Pons (tissue), 1 donor: ENCODE data around the gene CSNK1D.

Experiments
- DNase-seq: peaks from one replicate; pipeline ENCODE4 v3.0.0-alpha.2; 2016; ENCODE audit warnings: low spot score

Gene CSNK1D

DNA sequence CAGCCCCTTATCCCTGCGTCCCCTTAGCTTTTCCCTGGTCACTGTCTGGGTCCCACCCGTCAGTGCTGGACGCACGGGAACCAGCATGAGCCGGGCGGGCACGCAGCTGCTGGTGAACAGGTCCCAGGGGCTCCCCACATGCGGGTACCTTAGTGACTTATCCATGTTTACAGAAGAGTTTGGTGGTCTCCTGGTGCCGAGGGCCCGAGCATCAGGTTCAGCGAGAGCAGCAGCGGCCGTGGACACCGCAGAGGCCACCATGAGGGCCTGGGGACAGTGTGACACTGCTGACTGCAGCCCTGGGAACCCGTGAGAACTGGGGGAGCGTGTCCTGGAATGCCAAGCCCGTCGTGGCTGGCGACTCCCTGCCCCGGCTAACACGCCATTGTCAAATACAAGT, 37.4 kb upstream of the CSNK1D start:
- no peak for DNase-seq

- no peak for DNase-seq
Observed at GRCh38 chr17:82309656-82310570, 36.4 kb upstream of the CSNK1D start.

DNA sequence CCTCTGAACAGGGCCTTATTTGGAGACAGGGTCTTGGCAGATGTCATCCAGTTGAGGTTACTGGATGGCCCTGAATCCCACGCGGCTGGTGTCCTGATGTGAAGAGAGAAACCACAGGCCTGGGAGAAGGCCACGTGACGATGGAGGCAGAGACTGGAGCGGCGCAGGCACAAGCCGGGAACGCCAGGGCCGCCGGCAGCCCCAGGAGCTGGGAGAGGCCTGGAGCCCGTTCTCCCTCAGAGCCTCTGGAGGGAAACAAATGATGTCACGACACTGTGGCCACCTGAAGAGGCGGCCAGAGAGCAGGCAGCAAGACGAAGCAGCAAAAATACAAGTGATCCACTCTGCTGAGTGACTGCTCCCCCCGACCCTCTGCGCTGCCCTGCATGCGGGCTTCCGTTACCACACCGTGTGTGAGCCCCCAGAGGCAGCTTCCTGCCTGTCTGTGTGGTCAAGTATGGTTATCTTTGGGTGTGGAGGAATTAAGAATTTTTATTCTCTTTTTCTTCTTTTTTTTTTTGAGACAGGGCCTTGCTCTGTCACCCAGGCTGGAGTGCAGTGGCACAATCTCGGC, 32.3 kb upstream of the CSNK1D start:
- no peak for DNase-seq

DNA sequence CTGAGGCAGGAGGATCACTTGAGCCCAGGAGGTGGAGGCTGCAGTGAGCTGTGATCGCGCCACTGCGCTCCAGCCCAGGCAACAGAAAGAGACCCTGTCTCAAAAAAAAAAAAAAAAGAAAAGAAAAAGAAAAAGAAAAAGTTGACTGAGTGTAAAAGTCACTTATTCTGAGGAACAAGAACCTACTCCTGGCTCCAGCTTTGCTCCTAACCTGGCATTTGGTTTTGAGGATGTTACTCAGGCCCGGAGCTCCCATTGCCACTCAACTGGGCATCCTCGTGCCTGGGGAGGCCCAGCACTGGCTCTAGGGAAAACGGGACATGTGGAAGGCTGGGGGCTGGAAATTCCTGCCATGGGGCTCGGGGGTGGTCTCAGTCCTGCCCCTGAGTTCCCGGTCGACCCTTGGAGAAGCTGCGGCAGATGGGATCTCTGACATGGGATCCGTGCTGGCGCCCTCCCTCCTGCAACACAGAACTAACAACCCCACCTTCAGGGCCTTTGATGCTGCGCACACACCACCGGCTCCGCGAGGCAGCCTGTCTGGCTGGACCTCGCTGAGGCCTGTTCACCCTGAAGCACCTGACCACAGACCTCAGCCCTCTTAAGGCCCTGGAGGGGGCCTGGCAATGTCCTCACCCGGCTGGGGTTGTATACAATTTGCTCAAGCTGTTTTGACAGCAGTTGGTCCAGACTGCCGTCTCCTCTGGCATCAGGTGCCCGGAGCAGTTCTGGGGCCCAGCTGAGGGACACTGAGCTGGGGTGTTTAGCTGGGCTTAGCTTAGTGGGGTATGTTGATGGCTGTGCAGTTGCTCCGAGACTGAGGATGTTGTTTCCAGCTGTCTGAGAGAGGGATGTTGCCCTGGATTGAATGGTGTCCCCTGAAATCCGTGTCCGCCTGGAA, 31.6 kb upstream of the CSNK1D start:
- DNase-seq = no peak

DNA sequence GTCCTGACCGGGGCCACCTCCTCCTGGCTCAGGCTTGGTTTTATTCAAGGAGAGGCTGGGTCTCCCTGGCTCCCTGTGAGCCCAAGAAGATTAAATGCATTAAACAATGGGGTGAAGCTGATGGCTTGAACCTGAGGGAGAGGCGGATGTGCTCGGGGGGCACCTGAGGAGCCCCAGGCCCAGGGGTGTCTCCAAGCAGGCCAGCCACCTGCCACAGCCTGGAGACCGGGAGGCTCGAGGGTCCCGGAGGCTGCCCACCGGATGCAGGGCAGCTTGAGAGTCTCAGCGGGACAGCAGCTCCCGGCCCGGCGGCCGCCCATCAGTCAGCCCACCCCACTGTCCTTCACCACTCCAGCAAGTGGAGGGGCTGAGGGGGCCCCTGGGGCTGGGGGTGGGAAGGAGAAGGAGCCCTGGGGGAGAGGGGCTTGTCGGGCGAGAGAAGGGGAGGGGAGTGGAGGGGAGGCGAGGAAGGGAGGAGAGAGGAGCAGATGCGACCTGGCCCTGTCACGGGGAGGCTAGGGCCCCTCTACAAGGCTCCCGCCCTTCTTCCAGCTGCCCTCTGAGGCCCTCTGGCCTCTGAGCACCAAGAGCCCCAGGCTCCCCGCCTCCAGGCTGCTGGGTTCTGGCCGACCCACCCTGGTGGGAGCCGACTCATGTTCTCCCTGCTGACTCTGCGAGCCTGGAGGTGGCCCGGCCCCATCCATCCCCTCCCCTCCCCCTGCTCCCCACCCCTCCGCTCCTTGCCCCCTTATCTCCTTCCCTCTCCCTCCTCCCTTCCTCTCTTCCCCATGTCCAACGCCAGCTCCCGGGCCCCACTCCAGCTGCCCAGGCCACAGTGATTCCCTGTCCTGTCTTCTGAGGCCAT, 30.7 kb upstream of the CSNK1D start:
- DNase-seq = no peak

- DNase-seq = no peak
Observed at GRCh38 chr17:82302991-82303943, 29.8 kb upstream of the CSNK1D start.

GRCh38 chr17:82302568-82302963, 29.1 kb upstream of the CSNK1D start:
- no peak for DNase-seq

GRCh38 chr17:82301916-82302567, 28.5 kb upstream of the CSNK1D start:
- no peak for DNase-seq

GRCh38 chr17:82301300-82301915, 27.9 kb upstream of the CSNK1D start:
- DNase-seq = no peak

GRCh38 chr17:82300707-82301270, 27.3 kb upstream of the CSNK1D start:
- no peak for DNase-seq

DNA sequence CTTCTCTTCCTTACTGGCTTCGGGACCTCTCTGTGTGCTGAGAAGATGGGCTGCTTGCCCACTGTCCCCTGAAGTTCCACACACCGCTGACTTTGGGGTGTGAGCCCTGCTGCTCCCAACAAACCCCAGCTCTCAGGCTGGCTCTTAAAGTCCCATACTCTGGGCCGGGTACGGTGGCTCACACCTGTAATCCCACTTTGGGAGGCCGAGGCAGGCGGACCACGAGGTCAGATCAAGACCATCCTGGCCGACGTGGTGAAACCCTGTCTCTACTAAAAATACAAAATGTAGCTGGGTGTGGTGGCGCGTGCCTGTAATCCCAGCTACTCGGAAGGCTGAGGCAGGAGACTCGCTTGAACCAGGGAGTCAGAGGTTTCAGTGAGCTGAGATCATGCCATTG, 26.7 kb upstream of the CSNK1D start:
- no peak for DNase-seq

- DNase-seq = no peak
Observed at GRCh38 chr17:82299452-82299851, 26.0 kb upstream of the CSNK1D start.

GRCh38 chr17:82298538-82299421, 25.3 kb upstream of the CSNK1D start:
- DNase-seq = no peak

GRCh38 chr17:82297714-82298537, 24.4 kb upstream of the CSNK1D start:
- DNase-seq = peak; percentile 76

- DNase-seq = peak; percentile 46
Observed at GRCh38 chr17:82297280-82297713, 23.8 kb upstream of the CSNK1D start.

GRCh38 chr17:82296511-82297279, 23.2 kb upstream of the CSNK1D start:
- no peak for DNase-seq
